ENCODE results near the gene XPO4.

DNA sequence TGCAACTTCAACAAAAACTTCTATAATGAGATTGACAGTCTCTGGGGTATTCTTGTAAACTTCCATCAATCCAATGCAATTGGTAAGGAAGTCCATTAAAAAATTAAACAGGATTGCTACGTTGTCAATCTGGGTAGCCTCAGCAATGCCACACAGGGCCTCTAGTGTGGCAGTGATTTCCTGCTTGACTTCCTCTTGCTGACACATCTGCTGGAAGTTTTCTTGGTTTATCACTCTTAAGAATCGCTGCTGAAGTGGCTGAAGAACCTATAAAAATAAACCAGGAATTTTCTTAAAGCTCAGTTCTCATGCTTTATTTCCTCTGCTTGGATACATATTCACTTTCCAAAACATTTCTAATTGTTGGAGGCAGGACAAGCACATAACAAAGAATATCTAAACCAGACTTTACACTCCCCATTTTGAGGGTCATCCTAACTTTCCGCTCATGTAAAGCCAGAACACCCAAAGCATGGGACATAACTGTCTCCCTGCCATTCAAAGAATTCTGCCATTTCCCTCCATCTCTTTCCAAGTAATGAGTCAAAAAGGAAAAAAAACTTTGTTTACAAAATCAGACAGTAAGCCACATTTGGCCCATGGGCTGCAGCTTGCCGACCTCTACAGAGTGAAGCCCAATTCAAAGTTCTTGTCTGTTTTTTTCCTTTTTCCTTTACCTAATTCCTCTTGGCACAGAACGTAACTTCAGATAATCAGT lies 105.6 kb downstream of the XPO4 start:
- no peak for TF ChIP-seq CTCF (IDR thresholded peaks at IDR 0.05; ENCODE audit: insufficient read depth, low read depth, low read length)
- TF ChIP-seq EZH2 (IDR thresholded peaks at IDR 0.05; ENCODE audit: insufficient read depth, low read length), result no peak
